ENCODE data around the gene MYEOV.
A peak's percentile ranks its signal among the peaks of the same experiment; 100 is the strongest.

MYEOV gene

DNA sequence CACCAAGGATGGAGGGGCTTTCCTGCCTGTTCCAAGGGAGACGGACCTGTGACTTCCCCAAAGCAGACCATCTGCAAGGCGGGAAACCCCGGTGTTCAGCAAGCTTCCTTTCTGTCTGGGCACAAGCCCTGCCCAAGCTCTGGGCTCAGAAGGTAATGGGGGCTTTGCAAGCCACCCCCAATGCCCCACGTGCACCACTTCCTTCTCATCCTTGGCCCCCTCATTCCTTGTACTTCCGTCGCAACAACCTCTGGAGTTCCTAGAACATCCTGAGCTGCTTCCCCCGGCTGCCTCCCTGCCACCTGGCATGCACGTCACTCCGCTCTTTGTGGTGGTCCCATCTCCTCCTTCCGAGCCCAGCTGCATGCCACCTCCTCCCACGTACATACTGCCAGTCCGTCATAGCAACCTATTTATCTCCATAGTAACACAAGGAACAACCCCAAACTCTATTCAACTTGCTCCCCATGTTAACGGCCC is 3.9 kb downstream of the MYEOV start:
- DNase-seq (ENCODE audit: low read depth), result peak; percentile 33
- TF ChIP-seq, protein P1, sequence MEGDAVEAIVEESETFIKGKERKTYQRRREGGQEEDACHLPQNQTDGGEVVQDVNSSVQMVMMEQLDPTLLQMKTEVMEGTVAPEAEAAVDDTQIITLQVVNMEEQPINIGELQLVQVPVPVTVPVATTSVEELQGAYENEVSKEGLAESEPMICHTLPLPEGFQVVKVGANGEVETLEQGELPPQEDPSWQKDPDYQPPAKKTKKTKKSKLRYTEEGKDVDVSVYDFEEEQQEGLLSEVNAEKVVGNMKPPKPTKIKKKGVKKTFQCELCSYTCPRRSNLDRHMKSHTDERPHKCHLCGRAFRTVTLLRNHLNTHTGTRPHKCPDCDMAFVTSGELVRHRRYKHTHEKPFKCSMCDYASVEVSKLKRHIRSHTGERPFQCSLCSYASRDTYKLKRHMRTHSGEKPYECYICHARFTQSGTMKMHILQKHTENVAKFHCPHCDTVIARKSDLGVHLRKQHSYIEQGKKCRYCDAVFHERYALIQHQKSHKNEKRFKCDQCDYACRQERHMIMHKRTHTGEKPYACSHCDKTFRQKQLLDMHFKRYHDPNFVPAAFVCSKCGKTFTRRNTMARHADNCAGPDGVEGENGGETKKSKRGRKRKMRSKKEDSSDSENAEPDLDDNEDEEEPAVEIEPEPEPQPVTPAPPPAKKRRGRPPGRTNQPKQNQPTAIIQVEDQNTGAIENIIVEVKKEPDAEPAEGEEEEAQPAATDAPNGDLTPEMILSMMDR (conservative IDR thresholded peaks at IDR 0.05; ENCODE audit: low read depth, low read length), result no peak
- no peak overlapping the region for H3K4me3 ChIP-seq (ENCODE audit: low read depth, low read length)

DNA sequence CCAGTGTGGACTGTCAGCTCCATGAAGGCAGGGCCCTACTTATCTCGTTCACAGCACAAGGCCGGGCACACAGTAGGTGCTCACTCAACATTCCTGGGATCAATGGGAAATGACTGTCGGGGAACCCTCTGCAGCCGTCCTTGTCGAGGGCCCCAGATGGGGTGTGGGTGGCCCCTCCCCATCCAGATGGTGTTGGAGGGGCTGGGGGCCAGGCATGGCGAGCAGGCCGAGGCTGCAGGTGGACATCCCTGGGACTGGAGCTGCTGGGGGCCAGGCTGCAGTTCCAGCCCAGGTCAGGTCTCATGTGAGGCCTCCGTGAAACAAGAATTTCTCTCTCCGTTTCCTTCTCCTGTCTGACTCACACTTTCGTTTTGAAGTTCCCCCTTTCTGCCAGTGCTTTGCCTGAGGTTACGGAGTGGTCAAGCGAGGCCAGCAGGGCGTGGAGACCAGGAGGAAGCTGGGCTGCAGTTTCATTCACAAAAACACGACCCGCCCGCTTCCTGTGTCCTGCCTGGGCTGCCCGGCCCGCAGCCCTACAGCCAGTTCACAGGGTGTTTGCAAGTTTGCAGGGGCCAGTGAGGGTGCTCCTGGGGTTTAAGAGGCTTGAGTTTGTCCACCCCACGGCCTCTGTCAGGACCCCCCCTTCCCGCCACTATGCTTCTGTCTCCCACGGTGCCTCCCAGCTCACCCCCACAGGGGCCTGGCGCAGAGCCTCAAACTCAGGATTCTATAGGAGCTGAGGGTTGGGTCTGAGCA is 4.5 kb downstream of the MYEOV start:
- peak; percentile 82 for DNase-seq (ENCODE audit: low read depth)
- peak overlapping the region; percentile 8 for H3K4me3 ChIP-seq (ENCODE audit: low read depth, low read length)
- TF ChIP-seq, protein P1 (conservative IDR thresholded peaks at IDR 0.05; ENCODE audit: low read depth, low read length), result no peak

DNA sequence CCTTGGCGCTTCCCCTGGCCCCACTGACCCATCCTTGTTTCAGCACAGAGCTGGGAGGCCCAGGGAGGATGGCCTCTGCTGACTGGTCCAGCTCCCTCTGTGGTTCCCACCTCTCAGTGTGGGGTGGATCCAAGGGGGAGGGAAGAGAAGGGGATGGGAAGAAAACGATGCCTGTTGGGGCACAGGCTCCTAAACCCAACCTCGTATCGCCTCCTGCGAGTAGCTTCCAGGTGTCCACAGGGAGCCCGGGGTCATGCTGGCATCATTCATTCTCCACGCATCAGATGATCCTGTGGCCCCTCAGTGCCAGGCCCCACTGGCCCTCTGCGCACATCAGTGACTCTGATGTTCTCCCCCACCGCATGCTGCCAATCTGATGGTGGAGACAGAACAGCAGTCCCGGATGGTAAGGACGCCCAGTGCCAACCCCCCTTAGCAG is 5.1 kb downstream of the MYEOV start:
- no peak for DNase-seq (ENCODE audit: low read depth)
- TF ChIP-seq, protein P1 (conservative IDR thresholded peaks at IDR 0.05; ENCODE audit: low read depth, low read length), result no peak
- H3K4me3 ChIP-seq (ENCODE audit: low read depth, low read length), result no peak overlapping the region

DNA sequence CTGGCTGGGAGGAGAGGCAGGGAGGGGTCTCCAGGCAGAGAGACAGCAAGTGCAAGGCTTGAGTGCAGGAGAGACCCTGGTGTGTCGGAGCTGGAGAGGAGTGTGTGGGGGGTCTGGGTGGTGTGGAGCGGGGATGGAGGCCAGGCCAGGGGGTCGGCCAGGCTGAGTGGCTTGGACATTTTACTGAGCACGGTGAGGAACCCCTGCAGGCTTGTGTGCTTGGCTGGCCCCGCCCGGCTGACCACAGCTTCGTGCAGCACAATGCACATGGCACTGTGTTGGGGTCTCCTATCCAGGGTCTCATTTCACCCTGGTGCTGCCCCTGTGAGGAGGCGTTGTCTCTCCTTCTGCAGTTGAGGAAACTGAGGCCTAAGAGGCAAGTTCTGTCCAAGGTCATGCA is 5.6 kb downstream of the MYEOV start:
- no peak for DNase-seq (ENCODE audit: low read depth)
- no peak overlapping the region for H3K4me3 ChIP-seq (ENCODE audit: low read depth, low read length)
- TF ChIP-seq, protein P1 (conservative IDR thresholded peaks at IDR 0.05; ENCODE audit: low read depth, low read length), result no peak

DNA sequence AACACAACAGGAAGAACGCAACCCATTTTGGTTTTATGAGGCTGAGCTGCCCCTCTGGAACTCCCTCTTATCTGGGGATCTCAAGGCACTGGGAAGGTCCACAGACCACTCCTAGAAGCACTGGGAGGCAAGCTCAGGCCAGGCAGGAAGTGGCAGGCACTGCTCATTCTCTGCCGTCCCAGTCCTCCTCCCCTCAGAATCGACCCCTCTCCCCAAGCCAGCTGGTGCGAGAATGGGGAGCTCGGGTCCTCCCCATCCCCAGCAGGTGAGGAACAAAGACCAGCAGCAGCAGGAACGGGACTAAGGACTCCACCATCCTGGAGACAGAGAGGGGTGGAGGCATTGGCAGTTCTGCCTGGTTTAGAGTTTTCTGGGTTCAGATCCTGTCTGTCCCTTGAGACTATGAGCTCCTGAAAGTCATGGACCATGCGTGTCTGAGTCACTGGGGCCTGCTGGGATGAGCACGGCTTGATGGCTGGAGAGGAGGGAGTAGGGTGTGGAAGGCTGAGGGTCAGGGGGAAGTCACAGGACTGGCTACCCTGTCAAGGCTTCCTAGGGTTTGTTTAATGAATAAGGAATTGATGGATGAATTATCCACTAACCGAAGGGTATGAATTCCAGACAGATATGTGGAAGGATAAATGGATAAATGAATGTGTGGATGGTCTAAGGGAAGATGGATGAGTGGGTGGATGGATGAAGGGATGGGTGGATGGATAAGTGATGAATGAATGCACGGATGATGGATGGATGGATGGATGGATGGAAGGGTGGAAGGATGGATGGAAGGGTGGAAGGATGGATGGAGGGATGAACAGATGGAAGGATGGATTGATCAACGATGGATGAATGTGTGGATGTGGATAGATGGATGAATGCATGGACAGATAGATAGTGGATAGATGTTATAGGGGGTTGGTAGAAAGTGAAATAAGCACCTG is 6.4 kb downstream of the MYEOV start:
- TF ChIP-seq, protein P1 (conservative IDR thresholded peaks at IDR 0.05; ENCODE audit: low read depth, low read length), result no peak
- H3K4me3 ChIP-seq (ENCODE audit: low read depth, low read length), result no peak overlapping the region

DNA sequence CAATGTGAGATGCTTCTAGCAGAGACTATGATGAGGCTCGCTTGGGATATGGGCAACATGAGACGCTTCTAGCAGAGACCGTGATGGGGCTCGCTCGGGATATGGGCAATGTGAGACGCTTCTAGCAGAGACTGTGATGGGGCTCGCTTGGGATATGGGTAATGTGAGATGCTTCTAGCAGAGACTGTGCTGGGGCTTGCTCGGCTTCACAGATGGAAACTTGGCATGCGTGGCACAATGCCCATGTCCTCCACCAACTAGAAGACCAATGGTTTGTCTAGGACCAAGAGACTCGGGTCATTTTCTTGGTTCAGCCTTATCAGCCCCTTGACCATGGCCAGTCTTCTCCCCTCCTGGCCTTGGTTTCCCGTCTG is 7.1 kb downstream of the MYEOV start:
- no peak overlapping the region for H3K4me3 ChIP-seq (ENCODE audit: low read depth, low read length)
- TF ChIP-seq, protein P1 (conservative IDR thresholded peaks at IDR 0.05; ENCODE audit: low read depth, low read length), result no peak
- no peak for DNase-seq (ENCODE audit: low read depth)

More for the DNA sequence above, 6.4 kb downstream of the MYEOV start:
- DNase-seq (ENCODE audit: low read depth), result peak; percentile 46
